GM19328 (cell line): ENCODE data around the gene NFAM1.

Experiments used
- ATAC-seq: cut with Tn5 transposase; IDR thresholded peaks from one replicate; pipeline ENCODE4 v1.9.1; 2021; ENCODE audit warnings: mild to moderate bottlenecking, moderate library complexity; ENCODE audit not compliant: unreplicated experiment

Gene NFAM1

GRCh38 chr22:42363892-42364291 lies 68.3 kb downstream of the NFAM1 start:
- ATAC-seq = no peak

- ATAC-seq = no peak
Measured at GRCh38 chr22:42361523-42361922, 70.7 kb downstream of the NFAM1 start.

- ATAC-seq = no peak
Measured at GRCh38 chr22:42360348-42360747, 71.9 kb downstream of the NFAM1 start.

- no peak for ATAC-seq
Measured at GRCh38 chr22:42358643-42359558, 73.3 kb downstream of the NFAM1 start.

GRCh38 chr22:42357634-42358296 lies 74.4 kb downstream of the NFAM1 start:
- no peak for ATAC-seq

- no peak for ATAC-seq
Measured at GRCh38 chr22:42357221-42357620, 75.0 kb downstream of the NFAM1 start.

- ATAC-seq = no peak
Measured at GRCh38 chr22:42356533-42356932, 75.7 kb downstream of the NFAM1 start.

- ATAC-seq = no peak
Measured at GRCh38 chr22:42353883-42354727, 78.1 kb downstream of the NFAM1 start.

GRCh38 chr22:42350373-42350772 lies 81.8 kb downstream of the NFAM1 start:
- no peak for ATAC-seq

- no peak for ATAC-seq
Measured at GRCh38 chr22:42347281-42347824, 84.8 kb downstream of the NFAM1 start.

GRCh38 chr22:42346722-42347121 lies 85.5 kb downstream of the NFAM1 start:
- ATAC-seq = no peak

GRCh38 chr22:42345458-42345857 lies 86.7 kb downstream of the NFAM1 start:
- ATAC-seq = no peak

- ATAC-seq = no peak
Measured at GRCh38 chr22:42344361-42344905, 87.8 kb downstream of the NFAM1 start.

GRCh38 chr22:42343531-42344081 lies 88.6 kb downstream of the NFAM1 start:
- no peak for ATAC-seq

GRCh38 chr22:42343121-42343454 lies 89.1 kb downstream of the NFAM1 start:
- no peak for ATAC-seq

- no peak for ATAC-seq
Measured at GRCh38 chr22:42342426-42343120, 89.6 kb downstream of the NFAM1 start.

- ATAC-seq = no peak
Measured at GRCh38 chr22:42341779-42342178, 90.4 kb downstream of the NFAM1 start.

GRCh38 chr22:42340829-42341383 lies 91.3 kb downstream of the NFAM1 start:
- no peak for ATAC-seq

- no peak for ATAC-seq
Measured at GRCh38 chr22:42340150-42340549, 92.1 kb downstream of the NFAM1 start.

GRCh38 chr22:42338479-42338878 lies 93.7 kb downstream of the NFAM1 start:
- no peak for ATAC-seq
